ENCODE data around the gene PCK2.

GRCh38 chr14:24122416-24122815, 28.3 kb downstream of the PCK2 start:
- no peak for TF ChIP-seq TEAD4 (IDR thresholded peaks at IDR 0.05)
- TF ChIP-seq EP300 (IDR thresholded peaks at IDR 0.05; ENCODE audit: borderline replicate concordance) = no peak
- TF ChIP-seq, protein P1, sequence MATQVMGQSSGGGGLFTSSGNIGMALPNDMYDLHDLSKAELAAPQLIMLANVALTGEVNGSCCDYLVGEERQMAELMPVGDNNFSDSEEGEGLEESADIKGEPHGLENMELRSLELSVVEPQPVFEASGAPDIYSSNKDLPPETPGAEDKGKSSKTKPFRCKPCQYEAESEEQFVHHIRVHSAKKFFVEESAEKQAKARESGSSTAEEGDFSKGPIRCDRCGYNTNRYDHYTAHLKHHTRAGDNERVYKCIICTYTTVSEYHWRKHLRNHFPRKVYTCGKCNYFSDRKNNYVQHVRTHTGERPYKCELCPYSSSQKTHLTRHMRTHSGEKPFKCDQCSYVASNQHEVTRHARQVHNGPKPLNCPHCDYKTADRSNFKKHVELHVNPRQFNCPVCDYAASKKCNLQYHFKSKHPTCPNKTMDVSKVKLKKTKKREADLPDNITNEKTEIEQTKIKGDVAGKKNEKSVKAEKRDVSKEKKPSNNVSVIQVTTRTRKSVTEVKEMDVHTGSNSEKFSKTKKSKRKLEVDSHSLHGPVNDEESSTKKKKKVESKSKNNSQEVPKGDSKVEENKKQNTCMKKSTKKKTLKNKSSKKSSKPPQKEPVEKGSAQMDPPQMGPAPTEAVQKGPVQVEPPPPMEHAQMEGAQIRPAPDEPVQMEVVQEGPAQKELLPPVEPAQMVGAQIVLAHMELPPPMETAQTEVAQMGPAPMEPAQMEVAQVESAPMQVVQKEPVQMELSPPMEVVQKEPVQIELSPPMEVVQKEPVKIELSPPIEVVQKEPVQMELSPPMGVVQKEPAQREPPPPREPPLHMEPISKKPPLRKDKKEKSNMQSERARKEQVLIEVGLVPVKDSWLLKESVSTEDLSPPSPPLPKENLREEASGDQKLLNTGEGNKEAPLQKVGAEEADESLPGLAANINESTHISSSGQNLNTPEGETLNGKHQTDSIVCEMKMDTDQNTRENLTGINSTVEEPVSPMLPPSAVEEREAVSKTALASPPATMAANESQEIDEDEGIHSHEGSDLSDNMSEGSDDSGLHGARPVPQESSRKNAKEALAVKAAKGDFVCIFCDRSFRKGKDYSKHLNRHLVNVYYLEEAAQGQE (IDR thresholded peaks at IDR 0.05; ENCODE audit: low read depth) = no peak
- no peak for TF ChIP-seq TAF1 (IDR thresholded peaks at IDR 0.05; ENCODE audit: low read depth)
- TF ChIP-seq EGR1 (IDR thresholded peaks at IDR 0.05) = no peak
- no peak for TF ChIP-seq YY1 (IDR thresholded peaks at IDR 0.05; ENCODE audit: low read depth)
- no peak for TF ChIP-seq RAD21 (IDR thresholded peaks at IDR 0.05; ENCODE audit: low read depth)
- no peak for TF ChIP-seq CREB1 (IDR thresholded peaks at IDR 0.05; ENCODE audit: low read depth)
- TF ChIP-seq, protein P2, sequence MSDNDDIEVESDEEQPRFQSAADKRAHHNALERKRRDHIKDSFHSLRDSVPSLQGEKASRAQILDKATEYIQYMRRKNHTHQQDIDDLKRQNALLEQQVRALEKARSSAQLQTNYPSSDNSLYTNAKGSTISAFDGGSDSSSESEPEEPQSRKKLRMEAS (IDR thresholded peaks at IDR 0.05) = no peak
- no peak for TF ChIP-seq CEBPB (IDR thresholded peaks at IDR 0.05)
- no peak for TF ChIP-seq USF1 (IDR thresholded peaks at IDR 0.05)
- no peak for TF ChIP-seq NFIC (IDR thresholded peaks at IDR 0.05)
- TF ChIP-seq FOXM1 (IDR thresholded peaks at IDR 0.05; ENCODE audit: borderline replicate concordance, low read depth) = no peak
